HepG2 (cell line): ENCODE measurements around the gene DTHD1. TPM values are rescaled to one million over a fixed set of nuclear protein-coding genes. Genes with fewer than 3 reads are reported as not detected.

Experiments
- ATAC-seq: fragments of 200-7000 bp; cut with Tn5 transposase; 3 replicates; pipeline ENCODE4 v1.9.1; 2020; ENCODE audit warnings: mild to moderate bottlenecking, moderate library complexity
- BruUV-seq: library from RNA; stranded (reverse); fragments of 400-500 nt; replicated peaks from 2 replicates; lab custom pipeline; 2021; lab: Mats Ljungman, UMichigan
- CTCF ChIA-PET: fragments of 300-600 bp; formaldehyde crosslinking; extraction: SDS; loops from one replicate; lab custom pipeline; 2021; ENCODE audit warnings: low total read pairs, inconsistent platforms, low intra/inter-chr PET ratio; lab: Yijun Ruan, JAX
- POLR2A ChIA-PET: fragments of 350-600 bp; sonication (Branson Sonifier 250); formaldehyde crosslinking; loops from one replicate; lab custom pipeline; 2020; ENCODE audit warnings: antibody characterized with exemption, inconsistent platforms; lab: Yijun Ruan, JAX
- DNase-seq: peaks from one replicate; pipeline ENCODE4 v3.0.0-alpha.2; 2015; ENCODE audit warnings: low spot score
- FAIRE-seq: peaks from 3 replicates; lab custom pipeline; 2011; peaks lifted over from hg19 to GRCh38; lab: Jason Lieb, UNC
- H2AFZ ChIP-seq: one replicate; pipeline ENCODE4 v1.6.1; 2011; ENCODE audit warnings: low read length, inconsistent platforms
- H3K27ac ChIP-seq: fragments of 300-600 bp; 3 replicates; pipeline ENCODE4 v1.8.0; 2011; ENCODE audit warnings: mixed run types, mild to moderate bottlenecking, mixed read lengths, low read length, inconsistent platforms; ENCODE audit not compliant: insufficient read depth; ENCODE audit errors: extremely low read length
- H3K27me3 ChIP-seq, 2 experiments: fragments of 200-600 bp in 1 of 2; 2 replicates in 1 of 2; 3 replicates in 1 of 2; pipeline versions ENCODE4 v1.6.0 to v1.8.0; 2011; ENCODE audit warnings: low read length in 2 of 2, mild to moderate bottlenecking in 2 of 2, moderate library complexity in 2 of 2, inconsistent platforms in 1 of 2; ENCODE audit not compliant: insufficient read depth in 2 of 2, control insufficient read depth in 1 of 2
- H3K36me3 ChIP-seq, 2 experiments: fragments of 200-600 bp in 1 of 2; replicated peaks in 1 of 2; 2 replicates in 1 of 2; 3 replicates in 1 of 2; pipeline versions ENCODE4 v1.5.1 to v1.8.0; 2011; ENCODE audit warnings: low read length in 2 of 2, inconsistent platforms in 1 of 2; ENCODE audit not compliant: insufficient read depth in 2 of 2, control insufficient read depth in 1 of 2
- H3K4me1 ChIP-seq: 2 replicates; pipeline ENCODE4 v1.5.1; 2012; ENCODE audit warnings: low read length, inconsistent platforms; ENCODE audit not compliant: insufficient read depth
- H3K4me2 ChIP-seq: 2 replicates; pipeline ENCODE4 v1.6.0; 2011; ENCODE audit warnings: low read depth, low read length, inconsistent platforms
- H3K4me3 ChIP-seq, 3 experiments: fragments of 200-600 bp in 1 of 3; sonication (generic), shearing (Covaris generic) in 1 of 3; replicated peaks in 1 of 3; 2 replicates each; pipeline ENCODE4 v1.5.1; 2011 to 2016; ENCODE audit warnings: low read length in 3 of 3, inconsistent platforms in 2 of 3, low read depth in 2 of 3, mild to moderate bottlenecking in 2 of 3, control low read depth in 1 of 3, mixed read lengths in 1 of 3; ENCODE audit not compliant: insufficient read depth in 1 of 3
- H3K79me2 ChIP-seq: one replicate; pipeline ENCODE4 v1.6.1; 2011; ENCODE audit warnings: low read length, inconsistent platforms; ENCODE audit not compliant: insufficient read depth
- H3K9ac ChIP-seq: 2 replicates; pipeline ENCODE4 v1.6.0; 2011; ENCODE audit warnings: mild to moderate bottlenecking, low read depth, low read length, inconsistent platforms; ENCODE audit not compliant: insufficient read depth
- H3K9me3 ChIP-seq: 2 replicates; pipeline ENCODE4 v1.5.1; 2012; ENCODE audit warnings: mild to moderate bottlenecking, low read length
- H4K20me1 ChIP-seq: 2 replicates; pipeline ENCODE4 v1.6.0; 2011; ENCODE audit warnings: inconsistent platforms, mild to moderate bottlenecking, low read length, moderate library complexity; ENCODE audit not compliant: insufficient read depth
- GABPA ChIP-seq, 2 experiments: IDR thresholded peaks; 2 replicates each; pipeline ENCODE4 v1.6.1; 2011 to 2016; ENCODE audit warnings: low read depth in 2 of 2, low read length in 1 of 2, missing biosample characterization in 1 of 2, missing genetic modification characterization in 1 of 2
- MBNL3 ChIP-seq: fragments of 250-450 bp; sonication (Bioruptor Pico); conservative IDR thresholded peaks from 2 replicates; pipeline ENCODE4 v1.8.0; 2022; ENCODE audit warnings: mild to moderate bottlenecking, inconsistent platforms
- PAF1 ChIP-seq: IDR thresholded peaks from 2 replicates; pipeline ENCODE4 v1.6.1; 2016; ENCODE audit warnings: missing genetic modification reagents, missing compliant biosample characterization
- ZBTB20 ChIP-seq: sonication (generic); formaldehyde crosslinking; IDR thresholded peaks from 2 replicates; pipeline ENCODE4 v1.8.1; 2023; ENCODE audit warnings: missing genetic modification reagents, low read depth, mild to moderate bottlenecking, borderline replicate concordance
- ZNF556 ChIP-seq: sonication (generic); formaldehyde crosslinking; IDR thresholded peaks from 2 replicates; pipeline ENCODE4 v1.4.0; 2020; ENCODE audit warnings: mild to moderate bottlenecking, missing genetic modification reagents, borderline replicate concordance
- ZSCAN9 ChIP-seq: IDR thresholded peaks from 2 replicates; pipeline ENCODE4 v1.6.1; 2016; ENCODE audit warnings: borderline replicate concordance
- WGBS: methylation state at CpG from one replicate; pipeline ENCODE4 v1.1.6; 2017; ENCODE audit warnings: low lambda C conversion rate; 5-methylcytosine and 5-hydroxymethylcytosine counted together
- in situ Hi-C: cut with HindIII; loops from 2 replicates; pipeline ENCODE4 v1.10.0; 2017; ENCODE audit warnings: low pct_unique_long_range_greater_than_20kb; ENCODE audit not compliant: extremely low pct_ligation_motif_present
- intact Hi-C: fragments of 100-400 bp; cut with micrococcal nuclease; formaldehyde crosslinking; loops from one replicate; pipeline ENCODE4 v1.10.0; 2022; ENCODE audit not compliant: unreplicated experiment
- polyA plus RNA-seq, 8 experiments: library from polyadenylated mRNA; depleted of rRNA in 3 of 8; stranded (reverse) in 7 of 8; unstranded in 1 of 8; fragments of >200 nt; fragmentation: Illumina TruSeq in 4 of 8; extraction: Trizol in 4 of 8; gene quantifications; 2 replicates each; pipeline versions ENCODE4 v1.2.1 to v1.2.3, GENCODE V29; 2011 to 2016; ENCODE audit warnings: low read depth in 4 of 8, missing spikeins in 1 of 8, mixed read lengths in 1 of 8; ENCODE audit not compliant: insufficient read depth in 1 of 8
- total RNA-seq, 5 experiments: library from RNA; depleted of rRNA; stranded (reverse); fragments of >200 nt; fragmentation: Illumina TruSeq; extraction: Trizol; gene quantifications; 2 replicates each; pipeline ENCODE4 v1.2.3, GENCODE V29; 2016; ENCODE audit warnings: low read depth in 1 of 5
- TF ChIP-seq, protein P1 (sequence below): IDR thresholded peaks from 2 replicates; pipeline ENCODE4 v1.6.1; 2016; ENCODE audit warnings: low read depth

Gene DTHD1
- total and polyA plus RNA-seq, 2 of the 13 experiments (the other 11 are each of a cell fraction or from before 2014, with no cell fraction given), result not detected

- no peak for TF ChIP-seq GABPA (IDR thresholded peaks at IDR 0.05; ENCODE audit: low read depth, low read length)
- no peak for TF ChIP-seq GABPA (CRISPR knock-in tag; IDR thresholded peaks at IDR 0.05; ENCODE audit: low read depth)
- TF ChIP-seq, protein P1, sequence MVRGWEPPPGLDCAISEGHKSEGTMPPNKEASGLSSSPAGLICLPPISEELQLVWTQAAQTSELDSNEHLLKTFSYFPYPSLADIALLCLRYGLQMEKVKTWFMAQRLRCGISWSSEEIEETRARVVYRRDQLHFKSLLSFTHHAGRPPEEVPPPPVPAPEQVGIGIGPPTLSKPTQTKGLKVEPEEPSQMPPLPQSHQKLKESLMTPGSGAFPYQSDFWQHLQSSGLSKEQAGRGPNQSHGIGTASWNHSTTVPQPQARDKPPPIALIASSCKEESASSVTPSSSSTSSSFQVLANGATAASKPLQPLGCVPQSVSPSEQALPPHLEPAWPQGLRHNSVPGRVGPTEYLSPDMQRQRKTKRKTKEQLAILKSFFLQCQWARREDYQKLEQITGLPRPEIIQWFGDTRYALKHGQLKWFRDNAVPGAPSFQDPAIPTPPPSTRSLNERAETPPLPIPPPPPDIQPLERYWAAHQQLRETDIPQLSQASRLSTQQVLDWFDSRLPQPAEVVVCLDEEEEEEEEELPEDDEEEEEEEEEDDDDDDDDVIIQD (CRISPR knock-in tag), result no peak
- TF ChIP-seq ZSCAN9, result no peak
- no peak for TF ChIP-seq MBNL3 (CRISPR knock-in tag)
These were observed 19.7 kb downstream of the DTHD1 start (continued) for GRCh38 chr4:36301127-36301526.

GRCh38 chr4:36303426-36304137 lies 22.2 kb downstream of the DTHD1 start:
- WGBS, result 0% methylated on average over 3 of the region's 3 CpGs
- DNase-seq (no peak), FAIRE-seq (no peak), ATAC-seq (no peak)
- intact Hi-C loops (no loop called here), in situ Hi-C loops (no loop called here)
- no peak overlapping the region for H3K4me3 ChIP-seq
- CTCF ChIA-PET, result no interaction called here
- no peak overlapping the region for H2AFZ ChIP-seq
- no peaks in the 10 kb centered on the region for H4K20me1 ChIP-seq
- BruUV-seq, result no TSS peak
- POLR2A ChIA-PET, result no interaction called here
- no peaks in the 10 kb centered on the region for H3K27me3 ChIP-seq
- H3K79me2 ChIP-seq, result no peaks in the 10 kb centered on the region
- no peak overlapping the region for H3K27ac ChIP-seq
- no peaks in the 10 kb centered on the region for H3K4me1 ChIP-seq
- no peak overlapping the region for H3K4me2 ChIP-seq
- H3K9me3 ChIP-seq, result no peaks in the 10 kb centered on the region
- H3K36me3 ChIP-seq, result no peaks in the 10 kb centered on the region
- TF ChIP-seq ZBTB20 (CRISPR knock-in tag), result no peak
- TF ChIP-seq ZNF556 (CRISPR knock-in tag), result no peak
- no peak for TF ChIP-seq PAF1 (CRISPR knock-in tag)
- no peak overlapping the region for H3K9ac ChIP-seq
